ENCODE results near the gene ARMC10. TPM values are rescaled to one million over a fixed set of nuclear protein-coding genes. Genes with fewer than 3 reads are reported as not detected.
"Not testable (repeated sequence)": the region's sequence is repeated elsewhere in the genome, so short reads cannot be mapped to it uniquely, and the experiment has no call there.

The ARMC10 gene
- total and polyA plus RNA-seq, 9 of the 15 experiments (the other 6 are each of a cell fraction or from before 2014, with no cell fraction given), result 17.0 to 113 (median 72.6) TPM

DNA sequence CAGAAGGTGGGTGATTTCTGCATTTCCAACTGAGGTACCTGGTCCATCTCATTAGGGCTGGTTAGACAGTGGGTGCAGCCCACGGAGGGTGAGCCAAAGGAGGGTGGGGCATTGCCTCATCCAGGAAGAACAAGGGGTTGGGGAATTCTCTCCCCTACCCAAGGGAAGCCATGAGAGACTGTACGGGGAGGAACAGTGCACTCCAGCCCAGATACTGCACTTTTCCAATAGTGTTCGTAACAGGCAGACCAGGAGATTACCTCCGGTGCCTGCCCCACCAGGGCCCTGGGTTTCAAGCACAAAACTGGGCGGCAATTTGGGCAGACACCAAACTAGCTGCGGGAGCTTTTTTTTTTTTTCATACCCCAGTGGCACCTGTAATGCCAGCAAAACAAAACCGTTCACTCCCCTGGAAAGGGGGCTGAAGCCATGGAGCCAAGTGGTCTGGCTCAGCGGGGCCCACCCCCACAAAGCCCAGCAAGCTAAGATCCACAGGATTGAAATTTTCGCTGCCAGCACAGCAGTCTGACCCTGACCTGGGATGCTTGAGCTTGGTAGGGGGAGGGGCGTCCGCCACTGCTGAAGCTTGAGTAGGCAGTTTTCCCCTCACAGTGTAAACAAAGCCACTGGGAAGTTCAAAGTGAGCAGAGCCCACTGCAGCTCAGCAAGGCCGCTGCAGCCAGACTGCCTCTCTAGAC is 31.2 kb downstream of the ARMC10 start:
- Histone ChIP-seq H3K4me1 (replicated peaks in 1 of 2; ENCODE audit: control insufficient read depth in 2 of 2, insufficient read depth in 2 of 2, low read length in 2 of 2) (no peaks in the 10 kb centered on the region; a peak in 1 of 5 replicates), H2AFZ (ENCODE audit: low read depth, low read length) (no peak overlapping the region), H3K4me3 (no peak overlapping the region), H3K36me3 (ENCODE audit: control insufficient read depth, insufficient read depth, low read length) (peaks cover 27% of the 10 kb centered on the region; the same call in 2 of the 3 replicates), H3K4me2 (ENCODE audit: insufficient read depth, low read length) (no peak overlapping the region), H3K27me3 (ENCODE audit: control insufficient read depth in 2 of 2, insufficient read depth in 2 of 2, low read length in 2 of 2) (no peaks in the 10 kb centered on the region), H3K9ac (ENCODE audit: insufficient read depth in 1 of 2, low read depth in 2 of 2, low read length in 2 of 2) (no peak overlapping the region), H4K20me1 (replicated peaks; ENCODE audit: control insufficient read depth, insufficient read depth, low read length) (no peaks in the 10 kb centered on the region), H3K79me2 (ENCODE audit: control insufficient read depth, insufficient read depth, low read length) (no peaks in the 10 kb centered on the region), H3K9me3 (replicated peaks; ENCODE audit: control insufficient read depth, insufficient read depth, low read depth, low read length) (no peaks in the 10 kb centered on the region), H3K27ac (ENCODE audit: extremely low read depth, low read depth, low read length) (no peak overlapping the region), H3K9me1 (ENCODE audit: control insufficient read depth, insufficient read depth, low read length) (no peaks in the 10 kb centered on the region)
- ChIA-PET POLR2A (interaction anchor here (0.6 to 2.0 kb wide), 2 partner anchors 10 to 280 kb away, joined by 4 to 11 read pairs; no protein-coding TSS in a partner anchor), CTCF (ENCODE audit: low intra/inter-chr PET ratio) (no interaction called here)
- TF ChIP-seq POU5F1 (IDR thresholded peaks at IDR 0.05; ENCODE audit: borderline replicate concordance, low read depth, low read length, partially characterized antibody), result no peak
- 0 out of 2 replicates have a peak, but pooled peaks have one; percentile 20 for TF ChIP-seq POLR2G (IDR thresholded peaks at IDR 0.05; ENCODE audit: low read depth, low read length)
- FAIRE-seq (no peak), DNase-seq (ENCODE audit: extremely low read depth in 1 of 4, low spot score in 3 of 4) (peak in 1 of 4 experiments; percentile 19), ATAC-seq (no peak; the same call in 2 of the 3 replicates)
- BruUV-seq (replicated peaks), result no TSS peak
- in situ Hi-C loops (cut with MboI), result no loop called here
- WGBS (ENCODE audit: insufficient coverage, low coverage, missing lambda C conversion rate), result 76% methylated on average over 9 of the region's 12 CpGs
- intact Hi-C loops (cut with micrococcal nuclease), result no loop called here

DNA sequence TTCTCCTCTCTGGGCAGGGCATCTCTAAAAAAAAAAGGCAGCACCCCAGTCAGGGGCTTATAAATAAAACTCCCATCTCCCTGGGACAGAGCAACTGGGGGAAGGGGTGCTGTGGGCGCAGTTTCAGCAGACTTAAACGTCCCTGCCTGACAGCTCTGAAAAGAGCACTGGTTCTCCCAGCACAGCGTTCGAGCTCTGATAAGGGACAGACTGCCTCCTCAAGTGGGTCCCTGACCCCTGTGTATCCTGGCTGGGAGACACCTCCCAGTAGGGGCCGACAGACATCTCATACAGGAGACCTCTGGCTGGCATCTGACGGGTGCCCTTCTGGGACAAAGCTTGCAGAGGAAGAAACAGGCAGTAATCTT is 31.7 kb downstream of the ARMC10 start:
- in situ Hi-C loops (cut with MboI), result not testable (repeated sequence)
- 60% methylated on average over 6 of the region's 6 CpGs for WGBS (ENCODE audit: insufficient coverage, low coverage, missing lambda C conversion rate)
- POLR2A ChIA-PET, result interaction anchor here (0.6 to 1.6 kb wide), 2 partner anchors 13 to 279 kb away, joined by 4 to 7 read pairs; no protein-coding TSS in a partner anchor

More for the DNA sequence above, 31.7 kb downstream of the ARMC10 start:
- H3K9me1 ChIP-seq (ENCODE audit: control insufficient read depth, insufficient read depth, low read length); H3K4me1 ChIP-seq (replicated peaks in 1 of 2; ENCODE audit: control insufficient read depth in 2 of 2, insufficient read depth in 2 of 2, low read length in 2 of 2); H3K27me3 ChIP-seq (ENCODE audit: control insufficient read depth in 2 of 2, insufficient read depth in 2 of 2, low read length in 2 of 2); H3K9ac ChIP-seq (ENCODE audit: insufficient read depth in 1 of 2, low read depth in 2 of 2, low read length in 2 of 2); CTCF ChIA-PET (ENCODE audit: low intra/inter-chr PET ratio); FAIRE-seq; H3K4me2 ChIP-seq (ENCODE audit: insufficient read depth, low read length); ATAC-seq; H4K20me1 ChIP-seq (replicated peaks; ENCODE audit: control insufficient read depth, insufficient read depth, low read length); DNase-seq (ENCODE audit: extremely low read depth in 1 of 4, low spot score in 3 of 4); H3K4me3 ChIP-seq; H3K9me3 ChIP-seq (replicated peaks; ENCODE audit: control insufficient read depth, insufficient read depth, low read depth, low read length); intact Hi-C loops (cut with micrococcal nuclease); BruUV-seq (replicated peaks); H3K79me2 ChIP-seq (ENCODE audit: control insufficient read depth, insufficient read depth, low read length); H3K27ac ChIP-seq (ENCODE audit: extremely low read depth, low read depth, low read length); H2AFZ ChIP-seq (ENCODE audit: low read depth, low read length): not testable (repeated sequence)
- peaks cover 22% of the 10 kb centered on the region; the same call in 2 of the 3 replicates for H3K36me3 ChIP-seq (ENCODE audit: control insufficient read depth, insufficient read depth, low read length)

Measured in K562 (cell line).